Central memory CD8-positive, alpha-beta T cell (primary cell): ENCODE data around the gene PRRT1.
"Not testable (repeated sequence)": the region's sequence is repeated elsewhere in the genome, so short reads cannot be mapped to it uniquely, and the experiment has no call there.

ENCODE experiments used
- ATAC-seq: fragments of 150-1000 bp; cut with Tn5 transposase; replicated peaks from 2 replicates; pipeline ENCODE4 v1.10.0; 2022; ENCODE audit warnings: mild to moderate bottlenecking, moderate FRiP score, moderate number of reproducible peaks; ENCODE audit not compliant: poor library complexity, severe bottlenecking; ENCODE audit errors: extremely low read depth
- DNase-seq, 2 donors: peaks; one replicate each; pipeline ENCODE4 v3.0.0; 2021; ENCODE audit warnings: low spot score in 2 of 2
- H3K27ac Mint-ChIP-seq: one replicate; pipeline ENCODE4 v1.8.0; 2022; ENCODE audit warnings: low read depth, mild to moderate bottlenecking, moderate library complexity, mixed read lengths
- H3K27me3 Mint-ChIP-seq: one replicate; pipeline ENCODE4 v1.8.0; 2022; ENCODE audit warnings: mixed read lengths
- H3K36me3 Mint-ChIP-seq: one replicate; pipeline ENCODE4 v1.8.0; 2022; ENCODE audit warnings: mild to moderate bottlenecking, moderate library complexity, mixed read lengths; ENCODE audit not compliant: insufficient read depth
- H3K4me1 Mint-ChIP-seq: one replicate; pipeline ENCODE4 v1.8.0; 2022; ENCODE audit warnings: mixed read lengths
- H3K4me3 Mint-ChIP-seq: one replicate; pipeline ENCODE4 v1.8.0; 2022; ENCODE audit warnings: mild to moderate bottlenecking, moderate library complexity, mixed read lengths
- H3K9me3 Mint-ChIP-seq: one replicate; pipeline ENCODE4 v1.8.0; 2022; ENCODE audit warnings: mixed read lengths

PRRT1 gene

DNA sequence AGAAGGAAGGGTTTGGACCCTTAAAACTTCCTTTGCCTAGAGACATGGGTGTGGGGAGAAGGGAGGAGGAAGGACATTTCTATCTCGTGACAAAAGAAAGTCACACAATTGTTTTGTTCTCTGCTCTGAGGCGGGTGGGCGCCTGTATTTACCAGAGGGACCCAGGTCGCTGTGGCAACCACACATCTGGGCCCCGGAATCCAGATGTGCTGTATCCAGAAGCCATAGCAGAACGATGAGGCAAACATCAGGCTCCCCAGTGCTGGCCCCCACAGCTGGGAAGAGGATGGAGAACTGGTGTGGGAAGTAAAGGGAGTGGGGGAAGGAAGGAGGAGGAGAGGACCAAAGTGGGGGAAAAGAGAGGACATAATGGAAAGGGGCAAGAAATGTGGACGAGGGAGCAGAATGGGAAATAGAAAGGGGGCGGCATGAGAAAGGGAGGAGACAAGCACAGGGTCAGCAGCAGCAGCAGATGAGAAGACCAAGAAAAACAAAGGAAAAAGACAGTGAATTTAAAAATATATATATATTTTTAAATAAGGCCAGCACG, 39.2 kb downstream of the PRRT1 start:
- Mint-ChIP-seq H3K27ac (peak overlapping the region; percentile 56), H3K4me3 (no peak overlapping the region)

DNA sequence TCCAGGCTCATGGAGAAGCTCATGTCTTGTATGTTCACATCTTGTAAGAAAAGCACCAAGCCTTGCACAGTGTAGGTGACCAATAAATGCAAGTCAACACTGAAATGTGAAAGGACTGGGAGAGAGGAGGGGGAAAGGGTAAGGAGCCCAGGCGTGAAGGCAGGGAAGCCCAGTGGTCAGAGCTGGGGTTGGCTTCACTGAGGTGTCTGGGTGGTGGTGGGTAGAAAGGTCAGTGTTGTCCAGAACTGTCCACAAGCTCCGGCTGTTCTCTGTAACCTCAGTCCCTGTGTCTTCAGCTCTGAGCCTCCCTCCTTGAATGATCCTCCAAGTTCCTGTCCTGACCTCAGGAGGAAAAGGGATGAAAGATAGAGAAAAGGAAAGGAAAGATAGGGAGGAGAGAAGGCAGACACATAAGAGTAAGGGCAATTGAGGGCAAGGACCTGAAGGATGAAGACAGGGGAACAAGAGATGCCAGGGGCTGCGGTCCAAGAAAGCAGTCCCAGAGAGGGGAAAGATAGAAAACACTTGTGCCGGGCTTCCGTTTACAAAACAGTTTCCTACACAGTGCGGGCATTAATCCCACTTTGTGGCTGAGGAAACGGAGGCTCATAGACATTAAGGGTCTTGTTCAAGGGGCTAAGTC, 40.2 kb downstream of the PRRT1 start:
- ATAC-seq: no peak
- Mint-ChIP-seq H3K9me3 (no peaks in the 10 kb centered on the region), H3K27me3 (peaks cover 27% of the 10 kb centered on the region), H3K36me3 (peaks cover 3% of the 10 kb centered on the region), H3K27ac (peak overlapping the region; percentile 13), H3K4me3 (no peak overlapping the region), H3K4me1 (peaks cover 35% of the 10 kb centered on the region)
- no peak for DNase-seq

More for the DNA sequence above, 39.2 kb downstream of the PRRT1 start:
- peaks cover 33% of the 10 kb centered on the region for H3K4me1 Mint-ChIP-seq
- DNase-seq (no peak), ATAC-seq (no peak)
- peaks cover 18% of the 10 kb centered on the region for H3K27me3 Mint-ChIP-seq
- H3K36me3 Mint-ChIP-seq: peaks cover 5% of the 10 kb centered on the region
- H3K9me3 Mint-ChIP-seq: no peaks in the 10 kb centered on the region

DNA sequence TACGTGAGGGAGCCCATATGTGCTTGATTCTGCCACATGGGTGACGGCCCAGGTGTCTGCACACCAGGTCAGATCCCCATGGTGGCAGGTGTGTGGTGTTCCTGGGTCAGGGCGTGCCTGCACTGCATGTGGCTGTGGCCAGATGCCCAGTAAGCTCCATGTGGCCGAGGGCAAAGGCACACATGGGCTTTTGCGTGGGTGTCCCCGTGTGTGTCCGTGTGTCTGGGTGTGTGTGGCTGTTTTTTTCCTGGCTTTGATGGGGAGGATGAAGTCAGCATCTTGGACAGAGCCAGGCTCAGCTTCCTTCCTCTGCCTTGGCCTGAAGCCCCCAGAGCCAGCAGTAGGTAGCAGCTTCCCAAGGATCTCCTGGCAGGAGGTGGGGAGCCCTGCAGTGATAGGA, 41.1 kb downstream of the PRRT1 start:
- ATAC-seq: no peak
- Mint-ChIP-seq H3K27me3 (peaks cover 36% of the 10 kb centered on the region), H3K4me3 (no peak overlapping the region), H3K4me1 (peaks cover 35% of the 10 kb centered on the region), H3K36me3 (peaks cover 3% of the 10 kb centered on the region), H3K9me3 (no peaks in the 10 kb centered on the region), H3K27ac (no peak overlapping the region)
- DNase-seq: no peak

DNA sequence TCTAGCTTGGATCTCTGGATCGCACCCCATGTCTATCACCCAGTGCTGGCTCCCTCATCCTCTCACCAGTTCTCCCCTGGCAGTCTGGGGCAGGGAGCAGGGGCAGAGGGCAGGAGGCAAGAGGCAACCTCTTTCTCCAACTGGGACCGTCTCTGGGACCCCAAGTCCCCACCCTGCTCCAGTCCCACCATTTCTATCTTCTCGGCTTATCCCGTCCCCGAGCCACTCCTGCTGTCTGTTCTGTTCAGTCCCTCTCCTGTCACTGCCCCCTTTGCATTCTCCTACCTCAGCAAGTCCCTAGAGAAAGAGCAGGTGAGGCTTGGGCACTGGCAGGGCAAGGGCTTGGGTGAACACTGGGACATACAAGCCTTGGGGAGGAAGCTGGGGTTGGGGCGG, 42.0 kb downstream of the PRRT1 start:
- H3K27me3 Mint-ChIP-seq: peaks cover 45% of the 10 kb centered on the region
- ATAC-seq (no peak), DNase-seq (no peak)
- H3K9me3 Mint-ChIP-seq: no peaks in the 10 kb centered on the region
- H3K4me3 Mint-ChIP-seq: no peak overlapping the region
- peak overlapping the region; percentile 50 for H3K27ac Mint-ChIP-seq
- peaks cover 1% of the 10 kb centered on the region for H3K36me3 Mint-ChIP-seq
- H3K4me1 Mint-ChIP-seq: peaks cover 35% of the 10 kb centered on the region

DNA sequence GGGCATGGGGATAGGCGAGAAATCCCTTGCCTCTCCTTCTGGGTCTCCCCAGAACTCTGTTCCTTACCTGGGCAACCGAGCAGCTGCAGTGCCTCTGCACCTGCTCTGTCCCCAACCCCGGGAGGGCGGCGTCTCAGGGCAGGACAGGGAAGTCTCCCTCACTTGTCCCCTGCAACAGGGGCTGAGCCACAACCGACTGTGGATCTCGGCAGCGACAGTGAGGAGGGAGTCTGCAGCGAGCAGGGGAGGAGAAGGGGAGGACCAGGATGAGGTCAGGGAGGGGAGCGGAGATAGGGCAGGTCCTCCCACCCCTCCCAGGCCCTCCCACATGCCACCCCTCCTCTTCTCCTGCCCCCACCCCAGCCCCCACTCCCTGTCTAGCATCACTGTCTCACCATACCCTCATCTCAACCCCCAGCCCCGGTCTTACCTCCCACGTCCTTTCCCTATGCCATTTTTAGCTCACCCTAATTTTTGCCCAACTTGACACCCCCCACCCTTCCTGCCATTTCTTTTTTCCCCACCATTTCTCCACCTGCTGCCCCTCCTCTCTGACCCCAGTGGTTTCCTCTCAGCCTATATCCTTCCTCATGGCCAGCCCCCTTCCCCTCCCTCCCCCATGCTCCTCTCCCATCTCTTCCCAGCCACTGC, 42.5 kb downstream of the PRRT1 start, which contains the start of gene TNXB:
Gene TNXB, minus strand, starts transcription at position 225 of the 651 bp plus-strand sequence. CDS start 11,140 bp downstream, outside the sequence.
- no peaks in the 10 kb centered on the region for H3K9me3 Mint-ChIP-seq
- H3K4me1 Mint-ChIP-seq: peaks cover 35% of the 10 kb centered on the region
- peak within 1 kb of the TSS; percentile 50 for H3K27ac Mint-ChIP-seq
- DNase-seq: no peak
- peaks cover 1% of the 10 kb centered on the region for H3K36me3 Mint-ChIP-seq
- peak; percentile 36 for ATAC-seq
- peaks cover 50% of the 10 kb centered on the region for H3K27me3 Mint-ChIP-seq
- H3K4me3 Mint-ChIP-seq: no peak within 1 kb of the TSS

DNA sequence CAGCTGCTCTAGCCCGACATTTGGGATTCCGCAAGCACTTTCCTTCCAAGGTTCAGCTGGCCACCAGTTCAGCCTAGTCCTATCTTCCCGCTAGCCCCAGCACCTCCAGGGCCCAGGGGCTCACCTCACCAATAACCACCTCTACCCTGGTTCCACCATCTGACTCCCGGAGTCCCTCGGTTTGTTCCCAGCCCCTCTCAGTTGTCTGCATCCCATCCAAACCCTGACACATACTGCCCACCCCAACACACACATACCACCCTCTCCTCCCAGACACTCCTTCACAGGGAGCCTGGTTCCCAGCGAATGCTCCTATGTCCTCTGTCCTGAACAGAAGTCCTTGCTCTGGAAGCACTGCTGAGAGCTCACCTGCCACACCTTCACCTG, 43.0 kb downstream of the PRRT1 start:
- Mint-ChIP-seq H3K4me3 (no peak overlapping the region), H3K36me3 (peaks cover 1% of the 10 kb centered on the region), H3K27ac (peak overlapping the region; percentile 50), H3K9me3 (no peaks in the 10 kb centered on the region), H3K4me1 (peaks cover 34% of the 10 kb centered on the region), H3K27me3 (peaks cover 56% of the 10 kb centered on the region)
- DNase-seq (no peak), ATAC-seq (no peak)

DNA sequence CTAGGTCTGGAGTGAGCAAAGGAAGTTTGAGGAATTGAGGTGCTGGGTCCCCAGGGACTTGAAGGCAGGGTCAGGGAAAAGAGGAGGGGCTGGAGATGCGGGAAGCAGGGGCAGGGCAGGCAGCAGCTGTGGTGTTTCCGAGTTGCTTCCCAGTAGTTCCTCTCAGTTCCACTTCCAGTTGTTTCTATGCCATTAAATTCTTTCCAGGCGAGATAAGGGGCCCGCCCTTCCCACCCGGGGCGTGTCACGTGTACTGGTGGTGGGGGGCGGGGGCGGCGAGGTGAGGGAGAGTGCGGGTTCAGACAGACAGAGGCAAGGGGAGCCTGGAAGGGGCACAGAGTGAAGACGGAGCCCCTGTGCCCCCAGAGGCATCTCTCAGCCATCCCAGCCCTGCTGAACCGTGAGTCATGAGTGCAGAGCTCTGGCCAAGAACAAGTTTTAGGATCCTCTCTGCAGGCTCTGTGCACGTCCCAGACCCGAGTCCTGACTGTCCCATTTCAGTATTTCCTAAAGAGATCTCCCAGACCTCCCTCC, 43.6 kb downstream of the PRRT1 start:
- peaks cover 29% of the 10 kb centered on the region for H3K4me1 Mint-ChIP-seq
- H3K4me3 Mint-ChIP-seq: peak overlapping the region; percentile 16
- H3K9me3 Mint-ChIP-seq: no peaks in the 10 kb centered on the region
- DNase-seq: no peak
- H3K27ac Mint-ChIP-seq: peak overlapping the region; percentile 15
- no peak for ATAC-seq
- H3K27me3 Mint-ChIP-seq: peaks cover 61% of the 10 kb centered on the region
- H3K36me3 Mint-ChIP-seq: peaks cover 1% of the 10 kb centered on the region

DNA sequence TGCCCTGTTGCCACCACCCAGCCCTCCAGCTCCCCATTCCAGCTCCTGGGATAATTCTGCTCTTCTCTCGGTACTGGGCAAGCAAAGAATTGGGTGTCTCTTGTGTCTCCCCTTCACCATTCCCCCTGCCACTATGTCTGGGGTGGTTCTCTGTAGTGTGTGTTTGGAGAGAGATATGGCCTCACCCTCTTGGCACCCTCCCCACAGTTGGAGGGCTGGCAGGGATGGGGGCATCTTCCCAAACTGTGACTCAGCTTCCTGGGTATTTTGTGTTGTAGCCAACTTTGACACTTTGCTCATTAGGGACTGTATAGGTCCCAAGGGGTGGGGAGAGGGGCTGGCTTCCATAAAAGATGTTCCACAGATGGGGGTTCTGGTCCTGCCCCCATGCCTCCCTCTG, 44.3 kb downstream of the PRRT1 start:
- DNase-seq (no peak), ATAC-seq (no peak)
- Mint-ChIP-seq H3K27ac (peak overlapping the region; percentile 15), H3K4me1 (peaks cover 25% of the 10 kb centered on the region), H3K36me3 (peaks cover 1% of the 10 kb centered on the region), H3K9me3 (no peaks in the 10 kb centered on the region), H3K27me3 (peaks cover 64% of the 10 kb centered on the region), H3K4me3 (peak overlapping the region; percentile 16)

DNA sequence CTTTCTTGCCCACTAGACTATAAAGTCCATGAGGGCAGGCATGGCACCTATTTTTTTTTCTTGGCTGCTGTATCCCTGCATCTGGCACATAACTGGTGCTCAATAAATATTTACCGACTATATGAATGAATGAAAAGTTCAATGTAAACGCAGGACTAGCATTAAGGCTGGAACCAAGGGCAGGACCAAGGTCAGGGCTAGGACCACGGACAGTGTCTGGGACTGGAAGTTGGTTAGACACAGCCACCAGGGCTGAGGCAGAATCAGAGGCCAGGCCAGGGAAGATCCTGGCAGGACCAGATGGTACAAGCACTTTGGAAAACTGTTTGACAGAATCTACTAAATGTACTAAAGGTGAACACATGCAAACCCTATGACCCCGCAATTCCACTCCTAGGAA, 46.3 kb downstream of the PRRT1 start:
- peaks cover 25% of the 10 kb centered on the region for H3K4me1 Mint-ChIP-seq
- no peaks in the 10 kb centered on the region for H3K36me3 Mint-ChIP-seq
- H3K4me3 Mint-ChIP-seq: no peak overlapping the region
- ATAC-seq (no peak), DNase-seq (no peak)
- H3K27ac Mint-ChIP-seq: no peak overlapping the region
- H3K27me3 Mint-ChIP-seq: peaks cover 68% of the 10 kb centered on the region
- no peaks in the 10 kb centered on the region for H3K9me3 Mint-ChIP-seq

DNA sequence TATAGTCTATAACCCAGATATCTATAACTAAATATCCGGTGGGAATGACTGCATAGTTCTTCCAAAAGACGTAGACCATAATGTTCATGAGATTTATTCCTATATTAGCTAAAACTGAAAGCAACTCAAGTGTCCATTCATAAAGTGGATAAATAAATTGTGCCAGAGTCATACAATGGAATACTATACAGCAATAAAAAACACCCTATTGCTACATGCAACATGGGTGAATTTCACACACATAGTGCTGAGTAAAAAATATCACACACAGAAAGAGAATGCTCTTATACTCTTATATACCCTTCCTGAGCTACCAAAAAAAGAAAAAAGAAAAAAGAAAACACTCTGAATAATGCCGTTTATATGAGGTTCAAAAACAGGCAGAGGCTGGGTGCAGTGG, 49.5 kb downstream of the PRRT1 start:
- H3K27ac Mint-ChIP-seq: no peak overlapping the region
- ATAC-seq (no peak), DNase-seq (no peak)
- peaks cover 79% of the 10 kb centered on the region for H3K27me3 Mint-ChIP-seq
- H3K36me3 Mint-ChIP-seq: no peaks in the 10 kb centered on the region
- no peak overlapping the region for H3K4me3 Mint-ChIP-seq
- no peaks in the 10 kb centered on the region for H3K4me1 Mint-ChIP-seq
- H3K9me3 Mint-ChIP-seq: no peaks in the 10 kb centered on the region

DNA sequence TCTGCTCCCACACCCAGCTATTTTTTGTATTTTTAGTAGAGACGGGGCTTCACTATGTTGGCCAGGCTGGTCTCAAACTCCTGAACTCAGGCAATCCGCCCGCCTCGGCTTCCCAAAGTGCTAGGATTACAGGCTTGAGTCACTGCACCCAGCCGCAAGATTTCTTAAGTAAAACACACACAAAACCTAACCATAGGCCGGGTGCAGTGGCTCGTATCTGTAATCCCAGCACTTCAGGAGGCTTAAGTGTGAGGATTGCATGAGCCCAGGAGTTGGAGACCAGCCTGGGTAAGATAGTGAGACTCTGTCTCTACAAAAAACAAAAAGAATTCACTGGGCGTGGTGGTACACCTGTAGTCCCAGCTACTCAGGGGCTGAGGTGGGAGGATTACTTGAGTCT, 51.5 kb downstream of the PRRT1 start:
- ATAC-seq, H3K9me3 Mint-ChIP-seq, H3K36me3 Mint-ChIP-seq, H3K4me3 Mint-ChIP-seq, DNase-seq, H3K27ac Mint-ChIP-seq, H3K4me1 Mint-ChIP-seq: not testable (repeated sequence)
- H3K27me3 Mint-ChIP-seq: peaks cover 76% of the 10 kb centered on the region
